UCSD-AML1 (cell line): ENCODE results near the gene CDX2.

Source experiments
- DNase-seq: peaks from one replicate; lab custom pipeline; 2025; ENCODE audit not compliant: unreplicated experiment; lab: John Stamatoyannopoulos, UW

The CDX2 gene

GRCh38 chr13:27933118-27933517 lies 36.0 kb downstream of the CDX2 start:
- no peak for DNase-seq

DNA sequence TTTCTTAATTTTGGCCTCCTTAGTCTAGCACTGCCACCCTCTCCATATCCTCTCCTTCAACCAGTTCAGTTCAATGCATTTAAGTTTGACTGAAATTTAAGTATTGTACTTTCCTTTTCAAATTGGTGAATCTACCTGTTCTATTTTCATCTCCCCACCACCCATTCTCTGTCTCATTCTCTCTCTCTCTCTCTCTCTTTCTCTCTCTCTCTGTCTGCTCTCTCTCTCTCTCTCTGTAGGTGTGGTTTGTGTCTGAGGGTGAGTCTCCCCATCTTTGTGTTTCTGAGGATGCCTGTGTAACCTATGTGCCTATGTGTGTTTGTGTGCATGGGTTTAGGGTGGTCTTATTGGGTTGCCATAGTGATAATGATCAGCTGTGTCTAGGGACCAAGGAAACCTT lies 39.2 kb downstream of the CDX2 start:
- no peak for DNase-seq

GRCh38 chr13:27928805-27929753 lies 40.0 kb downstream of the CDX2 start:
- DNase-seq: no peak

DNA sequence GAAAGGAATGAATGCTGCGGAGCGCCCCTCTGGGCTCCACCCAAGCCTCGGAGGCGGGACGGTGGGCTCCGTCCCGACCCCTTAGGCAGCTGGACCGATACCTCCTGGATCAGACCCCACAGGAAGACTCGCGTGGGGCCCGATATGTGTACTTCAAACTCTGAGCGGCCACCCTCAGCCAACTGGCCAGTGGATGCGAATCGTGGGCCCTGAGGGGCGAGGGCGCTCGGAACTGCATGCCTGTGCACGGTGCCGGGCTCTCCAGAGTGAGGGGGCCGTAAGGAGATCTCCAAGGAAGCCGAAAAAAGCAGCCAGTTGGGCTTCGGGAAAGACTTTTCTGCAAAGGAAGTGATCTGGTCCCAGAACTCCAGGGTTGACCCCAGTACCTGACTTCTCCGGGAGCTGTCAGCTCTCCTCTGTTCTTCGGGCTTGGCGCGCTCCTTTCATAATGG lies 40.7 kb downstream of the CDX2 start:
- DNase-seq: no peak

- no peak for DNase-seq
Measured at GRCh38 chr13:27927444-27928352, 41.4 kb downstream of the CDX2 start.

DNA sequence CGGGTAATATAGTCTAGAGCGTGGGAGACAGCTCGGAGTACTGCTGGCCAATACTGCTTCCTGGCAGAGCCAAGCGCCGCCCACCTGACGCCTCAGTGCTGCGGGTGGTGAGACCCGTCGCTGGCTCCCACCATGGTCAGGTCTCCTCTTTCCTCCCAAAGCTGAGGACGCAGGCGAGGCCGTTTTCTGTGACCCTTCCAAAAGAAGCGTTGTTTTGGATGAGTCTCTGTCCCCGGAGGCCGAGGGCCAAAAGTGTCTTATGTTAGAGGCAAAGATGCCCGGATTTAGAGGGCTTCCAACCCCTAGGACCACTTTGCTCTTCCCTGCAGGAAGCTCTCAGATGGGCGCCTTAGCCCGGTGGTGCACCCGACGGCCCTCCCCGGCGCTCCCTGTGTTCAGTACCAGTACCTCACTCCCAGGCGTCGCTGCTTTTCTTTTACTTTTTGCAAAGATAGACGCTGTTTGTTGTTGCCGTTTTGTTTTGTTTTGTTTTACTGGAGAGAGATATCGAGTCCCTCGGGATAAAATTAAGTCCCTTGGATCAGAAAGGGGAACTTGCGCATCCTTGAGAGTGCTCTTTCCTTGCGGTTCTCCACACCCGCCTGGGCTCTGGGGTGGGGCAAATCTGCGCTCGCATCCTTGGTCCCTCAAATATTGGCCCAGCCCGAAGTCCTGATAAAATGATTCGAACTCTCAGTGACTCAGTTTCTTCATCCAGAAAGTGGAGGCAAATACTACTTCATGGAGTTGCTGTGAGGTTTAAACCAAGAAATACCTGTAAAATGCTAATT lies 42.3 kb downstream of the CDX2 start:
- no peak for DNase-seq

- DNase-seq: no peak
Measured at GRCh38 chr13:27925220-27925991, 43.7 kb downstream of the CDX2 start.

DNA sequence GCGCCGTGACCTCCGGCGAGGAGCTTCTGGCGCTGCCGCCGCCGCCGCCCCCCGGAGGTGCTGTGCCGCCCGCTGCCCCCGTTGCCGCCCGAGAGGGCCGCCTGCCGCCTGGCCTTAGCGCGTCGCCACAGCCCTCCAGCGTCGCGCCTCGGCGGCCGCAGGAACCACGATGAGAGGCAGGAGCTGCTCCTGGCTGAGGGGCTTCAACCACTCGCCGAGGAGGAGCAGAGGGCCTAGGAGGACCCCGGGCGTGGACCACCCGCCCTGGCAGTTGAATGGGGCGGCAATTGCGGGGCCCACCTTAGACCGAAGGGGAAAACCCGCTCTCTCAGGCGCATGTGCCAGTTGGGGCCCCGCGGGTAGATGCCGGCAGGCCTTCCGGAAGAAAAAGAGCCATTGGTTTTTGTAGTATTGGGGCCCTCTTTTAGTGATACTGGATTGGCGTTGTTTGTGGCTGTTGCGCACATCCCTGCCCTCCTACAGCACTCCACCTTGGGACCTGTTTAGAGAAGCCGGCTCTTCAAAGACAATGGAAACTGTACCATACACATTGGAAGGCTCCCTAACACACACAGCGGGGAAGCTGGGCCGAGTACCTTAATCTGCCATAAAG lies 44.5 kb downstream of the CDX2 start:
- DNase-seq: no peak

DNA sequence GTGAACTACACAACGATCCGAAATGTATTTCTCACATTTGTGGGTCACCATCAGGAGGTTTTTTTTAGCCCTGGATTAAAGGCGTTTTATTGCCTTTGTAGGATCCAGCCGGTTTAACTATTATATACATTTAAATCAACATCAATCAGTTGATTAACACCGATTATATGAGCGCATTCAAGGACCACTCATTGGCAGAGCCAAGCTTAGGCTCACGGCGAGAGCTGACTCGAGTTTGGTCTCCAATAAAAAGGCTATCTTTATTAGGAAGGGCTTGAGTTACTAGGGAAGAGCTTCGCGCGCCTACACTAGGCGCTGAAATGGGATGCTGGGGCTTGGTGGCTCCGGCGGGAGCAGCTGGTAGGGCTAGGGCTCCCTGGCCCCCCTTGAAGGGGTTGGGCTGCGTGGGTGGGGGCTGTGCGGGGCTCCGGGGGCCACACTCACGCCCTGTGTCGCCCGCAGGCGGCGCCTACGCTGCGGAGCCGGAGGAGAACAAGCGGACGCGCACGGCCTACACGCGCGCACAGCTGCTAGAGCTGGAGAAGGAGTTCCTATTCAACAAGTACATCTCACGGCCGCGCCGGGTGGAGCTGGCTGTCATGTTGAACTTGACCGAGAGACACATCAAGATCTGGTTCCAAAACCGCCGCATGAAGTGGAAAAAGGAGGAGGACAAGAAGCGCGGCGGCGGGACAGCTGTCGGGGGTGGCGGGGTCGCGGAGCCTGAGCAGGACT lies 45.2 kb downstream of the CDX2 start:
- no peak for DNase-seq

- no peak for DNase-seq
Measured at GRCh38 chr13:27922883-27923612, 46.1 kb downstream of the CDX2 start.

GRCh38 chr13:27921961-27922882 lies 46.9 kb downstream of the CDX2 start:
- no peak for DNase-seq

- DNase-seq: no peak
Measured at GRCh38 chr13:27921421-27921960, 47.6 kb downstream of the CDX2 start.

DNA sequence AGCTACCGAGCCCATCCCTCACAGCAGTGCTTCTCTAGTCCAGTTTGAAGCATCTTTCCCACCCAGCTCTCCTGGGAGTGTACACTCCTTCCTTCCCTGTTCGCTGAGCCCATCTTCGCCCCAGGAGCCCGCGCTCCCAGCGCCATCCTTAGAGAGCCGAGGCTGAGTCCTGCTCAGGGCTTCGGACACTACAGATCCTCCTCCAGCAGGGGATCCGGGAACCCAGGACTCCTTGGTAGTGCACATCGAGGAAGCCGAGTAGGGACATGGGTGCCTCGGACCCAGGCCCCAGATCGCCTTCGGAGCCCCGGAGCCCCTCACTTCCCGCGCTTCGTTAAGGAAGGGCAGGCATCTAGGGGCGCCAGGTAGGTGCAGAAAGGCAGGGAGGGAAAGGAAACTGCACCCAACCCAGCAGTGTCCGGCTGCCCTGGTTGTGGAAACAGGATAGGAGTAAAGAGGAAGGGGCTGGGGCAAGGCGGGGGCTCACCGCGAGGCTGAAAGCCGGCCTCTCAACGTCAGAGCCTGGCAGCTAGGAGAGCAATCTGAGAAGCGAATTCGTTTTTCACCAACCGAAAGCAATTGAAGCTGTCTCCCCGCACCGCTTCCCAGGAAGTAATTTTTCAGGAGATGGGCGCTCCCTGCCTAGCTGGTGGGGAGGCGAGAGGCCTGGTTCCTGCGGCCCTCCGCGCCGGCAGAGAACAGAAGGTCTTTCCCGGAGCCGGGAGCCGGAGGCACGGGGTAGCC lies 48.3 kb downstream of the CDX2 start:
- DNase-seq: no peak

- DNase-seq: no peak
Measured at GRCh38 chr13:27919934-27920676, 49.0 kb downstream of the CDX2 start, which contains the start of gene PDX1. Gene PDX1, plus strand, starts transcription at chr13:27920000. Its CDS starts 139 bp downstream, at chr13:27920139.

DNA sequence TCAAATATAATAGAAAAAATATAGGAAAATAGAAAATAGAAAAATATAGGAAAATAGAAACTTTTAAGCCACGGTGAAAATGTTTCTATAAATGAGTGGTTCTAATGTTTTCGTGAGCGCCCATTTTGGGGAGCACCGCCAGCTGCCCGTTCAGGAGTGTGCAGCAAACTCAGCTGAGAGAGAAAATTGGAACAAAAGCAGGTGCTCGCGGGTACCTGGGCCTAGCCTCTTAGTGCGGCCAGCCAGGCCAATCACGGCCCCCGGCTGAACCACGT lies 49.5 kb downstream of the CDX2 start:
- no peak for DNase-seq
